HG03060 (cell line): ENCODE results near the gene RAB39B.

Source experiments
- ATAC-seq: cut with Tn5 transposase; IDR thresholded peaks from one replicate; pipeline ENCODE4 v1.9.1; 2021; ENCODE audit warnings: low read depth, moderate number of reproducible peaks; ENCODE audit not compliant: unreplicated experiment

RAB39B gene

DNA sequence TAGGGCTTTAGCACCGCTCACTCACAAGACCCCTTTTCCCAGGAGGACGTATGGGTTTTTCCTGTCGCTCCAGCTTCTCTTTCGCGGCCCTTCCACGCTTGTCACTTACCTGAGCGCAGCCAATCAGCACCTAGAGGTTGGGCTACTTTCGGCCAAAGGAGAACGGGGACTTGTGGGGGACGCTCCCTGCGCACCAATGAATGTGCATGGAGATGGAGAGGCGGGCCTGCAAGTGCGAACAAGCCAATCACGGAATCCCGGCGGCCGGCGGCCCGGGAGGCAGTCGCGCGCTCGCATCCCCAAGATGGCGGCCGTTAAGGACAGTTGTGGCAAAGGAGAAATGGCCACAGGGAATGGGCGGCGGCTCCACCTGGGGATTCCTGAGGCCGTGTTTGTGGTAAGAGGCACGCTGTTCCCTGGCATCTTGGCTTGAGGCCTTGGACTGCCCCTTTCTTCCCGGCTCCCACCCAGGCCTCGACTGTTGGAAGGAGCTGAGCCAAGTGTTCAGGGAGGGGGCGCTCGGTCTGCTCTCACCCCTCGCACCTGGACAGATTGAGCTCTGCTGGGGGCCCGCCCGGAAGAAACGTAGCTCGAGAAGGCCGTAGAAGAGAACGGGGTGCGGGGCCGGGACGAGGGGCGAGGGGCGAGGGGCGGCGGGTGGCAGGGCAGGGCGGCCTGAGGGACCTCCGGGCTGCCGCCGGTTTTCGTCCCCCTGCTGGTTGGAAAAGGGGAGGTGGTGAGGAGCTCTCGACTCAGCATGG lies 47.9 kb downstream of the RAB39B start, which contains the start of gene VBP1:
Gene VBP1, plus strand, starts transcription at position 282 of the 761 bp plus-strand sequence. Its CDS starts 23 bp downstream, at position 305.
- peak; percentile 90 for ATAC-seq

DNA sequence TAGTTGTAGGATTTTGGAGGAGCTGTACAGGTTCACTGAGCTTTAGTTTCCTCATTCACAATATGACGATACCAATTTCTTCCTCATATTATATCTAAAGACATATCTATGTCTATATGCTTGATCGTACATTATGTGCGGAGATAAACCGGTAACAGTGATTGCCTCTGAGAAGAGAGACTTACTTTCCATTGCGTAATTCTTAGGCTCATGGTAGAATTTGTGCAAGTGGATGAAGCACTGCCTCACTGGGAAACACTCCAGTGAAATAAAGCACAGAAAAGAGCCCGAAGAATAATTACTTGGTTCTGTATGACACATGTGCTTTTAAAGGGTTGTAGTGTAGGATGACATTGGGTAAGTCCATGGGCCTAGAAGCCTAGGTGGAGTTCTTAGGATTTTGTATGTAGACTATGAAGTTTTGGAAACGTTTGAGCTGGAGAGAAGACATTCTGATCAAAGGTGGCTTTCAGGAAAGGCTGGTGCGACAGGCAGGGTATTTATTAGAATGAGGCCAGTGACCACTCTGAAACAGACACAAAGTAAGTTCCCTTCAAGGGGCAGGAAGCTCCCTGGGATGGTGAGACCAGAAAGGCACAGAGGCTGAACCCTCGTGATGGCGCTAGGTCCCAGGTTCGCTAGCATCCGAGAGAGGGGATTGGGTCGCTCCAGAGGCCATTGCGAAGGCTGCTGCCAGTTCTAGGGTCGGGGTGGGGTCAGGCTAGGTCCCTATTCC lies 48.7 kb downstream of the RAB39B start:
- peak; percentile 14 for ATAC-seq

DNA sequence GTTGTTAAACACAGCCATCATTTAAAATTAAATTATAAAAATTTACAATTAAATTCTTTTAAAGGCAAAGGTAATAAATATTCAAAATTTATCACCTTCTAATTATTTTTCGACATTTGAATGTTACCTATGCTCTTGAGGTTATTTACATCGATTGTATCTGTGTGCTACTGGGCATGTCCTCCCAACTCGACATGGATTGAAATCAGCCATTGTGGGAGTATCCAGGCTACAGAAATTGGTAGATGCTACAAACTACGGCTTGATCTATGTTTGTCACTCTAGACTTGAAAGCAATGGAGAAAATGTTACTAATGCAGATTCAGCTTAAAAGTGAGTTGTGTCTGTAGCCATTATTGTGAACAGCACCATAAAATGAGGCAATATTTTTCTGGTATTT lies 50.6 kb downstream of the RAB39B start:
- no peak for ATAC-seq

DNA sequence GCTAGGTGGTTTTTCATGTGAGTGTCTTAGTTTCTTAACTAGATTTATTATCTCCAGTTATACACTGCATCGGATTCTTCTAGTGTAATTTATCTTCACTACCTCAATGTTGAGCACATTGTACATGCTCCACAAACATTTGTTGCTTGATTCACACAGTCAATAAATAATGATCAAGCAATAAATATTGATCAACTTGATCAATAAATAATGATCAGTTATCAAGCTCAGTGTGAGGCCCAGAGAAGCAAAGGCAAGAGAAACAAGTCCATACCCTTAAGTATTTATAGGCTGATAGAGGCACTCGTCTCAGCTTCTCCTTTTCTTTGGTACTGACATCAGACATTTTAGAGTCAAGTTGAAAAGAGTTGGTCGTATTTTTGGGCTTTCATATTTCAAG lies 53.1 kb downstream of the RAB39B start:
- no peak for ATAC-seq
